GM21723 (cell line): Measurements from ENCODE around the gene NAA50.

ENCODE experiments used
- ATAC-seq: cut with Tn5 transposase; IDR thresholded peaks from one replicate; pipeline ENCODE4 v1.9.1; 2021; ENCODE audit warnings: mild to moderate bottlenecking, moderate library complexity; ENCODE audit not compliant: unreplicated experiment

NAA50 gene

GRCh38 chr3:113695431-113695785, 50.6 kb downstream of the NAA50 start:
- no peak for ATAC-seq

GRCh38 chr3:113690482-113690881, 55.6 kb downstream of the NAA50 start:
- ATAC-seq: no peak

- no peak for ATAC-seq
These were observed 59.9 kb downstream of the NAA50 start for GRCh38 chr3:113685956-113686721.

GRCh38 chr3:113685124-113685523, 60.9 kb downstream of the NAA50 start:
- no peak for ATAC-seq

GRCh38 chr3:113684271-113684819, 61.7 kb downstream of the NAA50 start:
- ATAC-seq: no peak

GRCh38 chr3:113678773-113679172, 67.3 kb downstream of the NAA50 start:
- no peak for ATAC-seq

GRCh38 chr3:113677737-113678136, 68.3 kb downstream of the NAA50 start:
- no peak for ATAC-seq

- ATAC-seq: no peak
These were observed 69.8 kb downstream of the NAA50 start for GRCh38 chr3:113676261-113676660.

- no peak for ATAC-seq
These were observed 72.5 kb downstream of the NAA50 start for GRCh38 chr3:113673593-113673992.

GRCh38 chr3:113668015-113668414, 78.0 kb downstream of the NAA50 start:
- ATAC-seq: no peak
